Activated CD4-positive, alpha-beta T cell treated with anti-CD3 and anti-CD28 coated beads for 36 hours (primary cell): ENCODE measurements around the gene UVRAG. TPM values are rescaled to one million over a fixed set of nuclear protein-coding genes. Genes with fewer than 3 reads are reported as not detected.

Source experiments
- ATAC-seq: fragments of 200-7000 bp; cut with Tn5 transposase; one replicate; pipeline ENCODE4 v1.10.0; 2021; ENCODE audit warnings: mild to moderate bottlenecking, moderate library complexity
- CTCF ChIA-PET: fragments of 350-600 bp; sonication (Branson Sonifier 250); formaldehyde crosslinking; loops from one replicate; lab custom pipeline; 2021; ENCODE audit warnings: antibody characterized with exemption; lab: Charles Lee
- POLR2A ChIA-PET: fragments of 350-600 bp; sonication (Branson Sonifier 250); formaldehyde crosslinking; loops from one replicate; lab custom pipeline; 2021; ENCODE audit warnings: antibody characterized with exemption, inconsistent platforms; lab: Charles Lee
- DNase-seq: peaks from one replicate; pipeline ENCODE4 v3.0.0-alpha.2; 2020
- H3K27ac Mint-ChIP-seq: one replicate; pipeline ENCODE4 v1.8.0; 2021; ENCODE audit warnings: mixed read lengths
- H3K27me3 Mint-ChIP-seq: one replicate; pipeline ENCODE4 v1.8.0; 2021; ENCODE audit warnings: mixed read lengths
- H3K36me3 Mint-ChIP-seq: one replicate; pipeline ENCODE4 v1.8.0; 2021; ENCODE audit warnings: low read depth, mixed read lengths
- H3K4me1 Mint-ChIP-seq: one replicate; pipeline ENCODE4 v1.8.0; 2021; ENCODE audit warnings: mixed read lengths
- H3K4me3 Mint-ChIP-seq: one replicate; pipeline ENCODE4 v1.8.0; 2021; ENCODE audit warnings: mild to moderate bottlenecking, moderate library complexity, mixed read lengths
- H3K9me3 Mint-ChIP-seq: one replicate; pipeline ENCODE4 v1.8.0; 2021; ENCODE audit warnings: low read depth, mixed read lengths
- intact Hi-C, 2 experiments: fragments of 100-400 bp; cut with DNase I in 1 of 2; cut with micrococcal nuclease in 1 of 2; formaldehyde crosslinking; loops; one replicate each; pipeline versions ENCODE4 v1.14.2 to v1.15.1; 2022 to 2024; cut with DNase I, micrococcal nuclease
- total RNA-seq, 2 experiments: library from RNA; stranded (reverse); gene quantifications; one replicate each; pipeline ENCODE4 v1.2.3, GENCODE V29; 2021

UVRAG gene
- total RNA-seq, 2 experiments from 2014 or later: 11.4 to 13.4 TPM

DNA sequence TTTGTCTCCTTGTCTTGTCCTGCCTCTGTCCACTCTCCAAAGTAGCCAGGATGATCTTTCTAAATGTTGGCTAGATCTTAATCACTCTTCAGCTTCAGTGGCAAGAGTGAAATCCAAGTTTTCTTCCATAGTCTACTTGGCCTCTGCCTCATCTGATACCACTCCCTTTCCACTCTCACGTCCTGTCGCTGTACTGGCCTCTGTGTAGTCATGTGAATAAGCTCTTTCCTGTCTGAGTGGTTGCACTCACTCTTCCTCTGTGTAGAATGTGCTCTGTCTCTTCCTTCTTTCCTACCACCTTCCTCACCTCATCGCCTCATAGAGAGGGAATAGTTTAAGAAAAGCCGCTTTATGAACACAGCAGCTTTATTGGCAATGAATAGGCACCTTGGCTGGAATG, 304.8 kb downstream of the UVRAG start:
- POLR2A ChIA-PET: no interaction called here
- intact Hi-C loops: no loop called here
- H3K27ac Mint-ChIP-seq: no peak overlapping the region
- H3K4me3 Mint-ChIP-seq: no peak overlapping the region
- no peak for ATAC-seq
- peaks cover 11% of the 10 kb centered on the region for H3K36me3 Mint-ChIP-seq
- no peaks in the 10 kb centered on the region for H3K27me3 Mint-ChIP-seq
- no peak for DNase-seq
- no peaks in the 10 kb centered on the region for H3K4me1 Mint-ChIP-seq
- H3K9me3 Mint-ChIP-seq: no peaks in the 10 kb centered on the region
- CTCF ChIA-PET: no interaction called here

DNA sequence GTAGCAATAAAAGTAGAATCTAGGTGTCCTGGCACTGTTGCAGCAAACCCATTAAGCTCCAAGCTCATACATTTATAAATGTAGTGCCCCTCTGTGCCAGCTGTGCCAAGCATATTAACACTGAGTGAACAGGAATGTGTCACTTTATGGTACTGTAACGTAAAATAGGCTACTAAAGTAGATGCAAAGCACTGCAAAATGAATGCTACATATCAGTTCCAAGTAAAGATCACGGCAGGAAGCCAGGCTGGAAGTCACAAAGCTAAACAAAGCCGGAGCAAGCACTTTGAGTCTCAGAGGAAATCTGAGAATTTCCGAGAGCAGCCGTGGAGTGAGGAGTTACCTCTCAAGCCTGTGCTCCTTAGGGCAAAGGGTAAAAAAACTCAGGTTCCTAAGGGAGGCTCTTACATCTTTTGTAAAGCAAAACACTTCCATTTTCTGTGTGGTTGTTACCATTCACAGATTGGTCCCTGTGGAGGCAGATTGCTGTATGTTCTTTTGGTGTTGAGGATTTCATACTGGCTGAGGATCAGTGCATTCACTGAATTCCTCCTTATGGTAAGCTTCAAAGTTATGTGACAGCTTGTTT, 305.6 kb downstream of the UVRAG start:
- DNase-seq (no peak), ATAC-seq (no peak)
- CTCF ChIA-PET: interaction anchor here (0.7 to 1.1 kb wide), 4 partner anchors 8 to 228 kb away, joined by 3 read pairs; no protein-coding TSS in a partner anchor
- intact Hi-C loops: no loop called here
- H3K9me3 Mint-ChIP-seq: no peaks in the 10 kb centered on the region
- H3K36me3 Mint-ChIP-seq: peaks cover 9% of the 10 kb centered on the region
- H3K4me3 Mint-ChIP-seq: no peak overlapping the region
- POLR2A ChIA-PET: no interaction called here
- no peaks in the 10 kb centered on the region for H3K27me3 Mint-ChIP-seq
- H3K4me1 Mint-ChIP-seq: no peaks in the 10 kb centered on the region
- no peak overlapping the region for H3K27ac Mint-ChIP-seq

DNA sequence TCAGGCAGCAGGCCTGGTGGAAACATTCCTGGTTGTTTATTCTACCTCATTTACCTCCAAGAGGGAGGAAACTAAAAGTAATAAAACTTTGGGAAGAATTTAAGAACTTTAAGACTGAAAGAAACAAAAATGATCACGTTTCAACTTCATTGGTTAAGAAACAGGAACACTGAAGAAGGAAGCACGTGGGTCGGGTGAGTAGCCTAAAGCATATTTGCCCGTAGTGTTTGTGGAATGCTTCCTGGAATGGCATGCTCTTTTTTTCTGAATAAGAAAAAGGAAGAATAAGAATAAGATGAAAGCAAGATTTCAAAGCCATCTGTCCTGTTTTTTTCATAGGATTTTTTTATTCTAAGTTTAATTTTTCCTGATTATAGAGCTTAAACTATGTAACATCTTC, 308.2 kb downstream of the UVRAG start:
- H3K9me3 Mint-ChIP-seq: no peaks in the 10 kb centered on the region
- H3K27ac Mint-ChIP-seq: no peak overlapping the region
- CTCF ChIA-PET: no interaction called here
- no peaks in the 10 kb centered on the region for H3K27me3 Mint-ChIP-seq
- intact Hi-C loops: no loop called here
- no peaks in the 10 kb centered on the region for H3K4me1 Mint-ChIP-seq
- no peak for ATAC-seq
- no peak overlapping the region for H3K4me3 Mint-ChIP-seq
- H3K36me3 Mint-ChIP-seq: peaks cover 5% of the 10 kb centered on the region
- POLR2A ChIA-PET: no interaction called here
- DNase-seq: no peak

DNA sequence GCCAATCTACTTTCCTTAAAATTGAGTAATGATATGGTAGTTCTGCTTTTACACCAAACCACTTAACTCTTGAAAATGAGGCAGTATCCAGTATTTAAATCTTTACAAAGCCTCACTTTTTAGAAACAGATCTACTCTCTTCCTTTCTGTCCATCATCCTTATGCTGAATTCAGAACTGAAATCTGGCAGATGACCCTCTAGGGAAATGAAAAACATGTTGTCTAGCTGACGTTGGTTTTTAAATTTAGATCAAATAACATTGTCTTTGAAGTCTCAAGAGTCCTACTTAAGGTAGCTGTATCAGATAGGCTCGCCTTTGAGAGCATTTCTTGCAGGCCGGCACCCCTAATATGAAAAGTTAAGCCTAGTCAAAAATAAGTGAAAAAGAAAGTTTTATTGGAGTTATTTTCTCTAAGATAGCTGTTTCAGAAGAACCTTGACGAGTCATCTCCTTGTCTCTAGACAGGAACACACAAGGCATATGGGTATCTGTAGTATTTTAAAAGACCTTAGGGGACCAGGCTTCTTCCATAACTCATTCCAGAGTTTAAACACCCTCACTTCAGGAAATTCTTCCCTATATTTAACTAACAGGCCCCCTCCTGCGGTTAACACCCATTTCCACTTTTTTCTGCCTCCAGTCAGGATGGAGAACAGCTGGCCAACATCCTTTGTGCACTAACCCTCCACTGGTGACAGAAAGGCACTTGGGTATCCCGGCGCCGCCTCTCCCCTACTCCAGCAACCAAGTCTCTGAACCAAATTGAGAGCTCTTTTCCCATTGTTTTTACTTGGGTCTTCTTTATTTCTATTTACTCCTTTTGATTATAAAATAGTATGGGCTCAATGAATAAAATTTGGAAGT, 310.1 kb downstream of the UVRAG start:
- ATAC-seq (no peak), DNase-seq (no peak)
- CTCF ChIA-PET: interaction anchor here (0.6 to 1.0 kb wide), 3 partner anchors 27 to 337 kb away, joined by 3 to 4 read pairs (median 3); no protein-coding TSS in a partner anchor
- Mint-ChIP-seq H3K9me3 (no peaks in the 10 kb centered on the region), H3K36me3 (peaks cover 3% of the 10 kb centered on the region), H3K27ac (no peak overlapping the region), H3K4me3 (no peak overlapping the region), H3K4me1 (peaks cover 9% of the 10 kb centered on the region), H3K27me3 (no peaks in the 10 kb centered on the region)
- intact Hi-C loops: no loop called here
- POLR2A ChIA-PET: interaction anchor here (0.6 kb wide), 1 partner anchor 115 kb away, joined by 3 read pairs; no protein-coding TSS in a partner anchor

DNA sequence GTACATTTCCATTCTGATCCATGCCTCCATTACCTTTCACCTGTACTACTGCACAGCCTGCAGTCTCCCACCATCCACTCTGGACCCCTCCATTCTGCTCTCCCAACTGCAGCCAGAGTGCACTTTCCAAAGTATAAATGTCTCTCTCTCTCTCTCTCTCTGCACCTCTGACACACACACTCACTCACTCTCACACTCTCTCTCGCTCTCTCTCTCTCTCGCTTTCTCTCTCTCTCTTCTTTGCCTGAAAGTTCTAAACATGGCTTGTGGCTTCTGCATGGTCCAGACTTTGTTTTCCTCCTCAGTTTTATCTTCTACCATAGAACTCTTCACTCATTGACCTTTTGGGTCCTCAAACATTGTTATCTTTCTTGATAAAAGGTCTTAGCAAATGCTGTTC, 314.7 kb downstream of the UVRAG start:
- Mint-ChIP-seq H3K36me3 (peaks cover 5% of the 10 kb centered on the region), H3K4me1 (peaks cover 31% of the 10 kb centered on the region), H3K27me3 (no peaks in the 10 kb centered on the region), H3K27ac (no peak overlapping the region), H3K9me3 (no peaks in the 10 kb centered on the region), H3K4me3 (no peak overlapping the region)
- intact Hi-C loops: loop anchor here in 1 of 2 experiments (5.0 kb wide), 1 partner anchor 232 kb away; no protein-coding TSS in a partner anchor
- POLR2A ChIA-PET: no interaction called here
- CTCF ChIA-PET: interaction anchor here (0.5 to 1.1 kb wide), 2 partner anchors 22 to 1575 kb away, joined by 3 to 5 read pairs; no protein-coding TSS in a partner anchor
- DNase-seq (no peak), ATAC-seq (no peak)

DNA sequence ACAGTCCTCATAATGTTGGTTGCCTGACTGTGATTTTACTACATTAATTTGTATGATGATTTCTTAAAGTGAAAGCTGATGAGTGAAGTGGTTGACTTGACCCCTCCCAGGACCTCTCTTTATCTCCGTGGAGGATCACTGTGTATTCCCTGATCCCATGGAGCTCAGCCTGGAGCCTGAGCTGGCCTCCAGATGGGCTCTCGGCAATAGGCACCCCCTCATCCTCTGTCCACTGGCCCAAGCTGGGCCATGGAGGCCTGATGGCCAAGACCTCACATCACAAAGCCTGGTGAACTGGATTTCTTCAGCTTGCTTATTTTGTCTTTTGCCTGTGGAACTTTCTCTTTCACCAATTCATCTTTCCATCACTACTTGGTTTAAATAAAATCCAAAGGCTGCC, 316.1 kb downstream of the UVRAG start:
- POLR2A ChIA-PET: no interaction called here
- ATAC-seq: no peak
- H3K27ac Mint-ChIP-seq: no peak overlapping the region
- peaks cover 31% of the 10 kb centered on the region for H3K4me1 Mint-ChIP-seq
- H3K36me3 Mint-ChIP-seq: peaks cover 8% of the 10 kb centered on the region
- intact Hi-C loops: loop anchor here in 1 of 2 experiments (5.0 kb wide), 1 partner anchor 234 kb away; no protein-coding TSS in a partner anchor
- DNase-seq: no peak
- H3K4me3 Mint-ChIP-seq: no peak overlapping the region
- H3K9me3 Mint-ChIP-seq: no peaks in the 10 kb centered on the region
- CTCF ChIA-PET: interaction anchor here (0.6 to 3.0 kb wide), 5 partner anchors 10 to 326 kb away, joined by 3 to 17 read pairs (median 3); no protein-coding TSS in a partner anchor
- no peaks in the 10 kb centered on the region for H3K27me3 Mint-ChIP-seq

DNA sequence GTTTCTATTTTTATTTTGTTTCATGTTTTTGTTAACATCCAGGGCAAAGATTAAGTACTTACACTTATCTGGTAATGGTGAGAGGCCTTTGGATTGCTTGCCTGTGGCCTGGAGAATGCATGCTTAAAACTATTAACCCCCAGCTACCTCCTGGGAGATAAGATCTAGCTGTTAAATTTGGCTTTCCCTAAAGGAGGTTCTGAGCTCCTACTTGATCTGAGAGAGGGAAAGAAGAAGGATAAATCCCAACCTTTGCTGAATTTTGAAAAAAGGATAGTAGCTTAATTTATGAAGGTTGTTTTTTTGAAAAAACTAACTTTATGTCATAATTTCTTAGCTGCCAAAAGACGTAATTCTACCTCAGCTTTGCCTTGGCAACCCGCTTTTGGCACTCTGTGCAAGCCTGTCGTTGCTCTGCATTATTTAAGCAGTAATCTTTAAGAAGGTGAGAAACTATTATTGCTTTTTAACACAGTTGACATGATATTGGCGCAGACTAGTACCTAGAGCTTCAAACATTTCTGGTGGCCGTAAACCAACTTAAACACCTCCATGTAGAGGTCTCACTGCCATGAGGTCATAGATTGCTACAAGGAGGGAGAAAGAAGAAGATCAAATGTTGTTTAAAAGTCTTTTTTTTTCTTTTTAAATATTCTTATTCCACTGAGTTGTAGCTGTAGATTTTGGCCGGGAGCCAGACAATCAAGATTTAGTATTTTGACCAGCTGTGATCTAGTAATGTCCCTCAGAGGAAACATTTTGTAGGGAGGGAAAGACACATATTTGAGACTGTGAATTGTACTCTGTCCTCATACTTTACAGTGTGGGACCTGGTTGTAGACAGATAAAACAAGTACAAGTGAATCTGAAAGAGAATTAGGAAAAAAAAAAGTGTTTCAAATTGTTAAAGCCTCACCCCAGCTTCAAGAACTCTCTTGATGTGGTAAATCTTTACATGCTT, 316.9 kb downstream of the UVRAG start:
- DNase-seq (no peak), ATAC-seq (peak; percentile 78)
- intact Hi-C loops: loop anchor here in 1 of 2 experiments (5.0 kb wide), 1 partner anchor 235 kb away; no protein-coding TSS in a partner anchor
- no peaks in the 10 kb centered on the region for H3K9me3 Mint-ChIP-seq
- peaks cover 31% of the 10 kb centered on the region for H3K4me1 Mint-ChIP-seq
- POLR2A ChIA-PET: interaction anchor here (0.7 kb wide), 2 partner anchors 18 to 300 kb away, joined by 3 read pairs; no protein-coding TSS in a partner anchor
- no peak overlapping the region for H3K27ac Mint-ChIP-seq
- peaks cover 8% of the 10 kb centered on the region for H3K36me3 Mint-ChIP-seq
- H3K27me3 Mint-ChIP-seq: no peaks in the 10 kb centered on the region
- CTCF ChIA-PET: interaction anchor here (0.6 to 3.0 kb wide), 5 partner anchors 9 to 327 kb away, joined by 3 to 17 read pairs (median 3); no protein-coding TSS in a partner anchor
- no peak overlapping the region for H3K4me3 Mint-ChIP-seq

DNA sequence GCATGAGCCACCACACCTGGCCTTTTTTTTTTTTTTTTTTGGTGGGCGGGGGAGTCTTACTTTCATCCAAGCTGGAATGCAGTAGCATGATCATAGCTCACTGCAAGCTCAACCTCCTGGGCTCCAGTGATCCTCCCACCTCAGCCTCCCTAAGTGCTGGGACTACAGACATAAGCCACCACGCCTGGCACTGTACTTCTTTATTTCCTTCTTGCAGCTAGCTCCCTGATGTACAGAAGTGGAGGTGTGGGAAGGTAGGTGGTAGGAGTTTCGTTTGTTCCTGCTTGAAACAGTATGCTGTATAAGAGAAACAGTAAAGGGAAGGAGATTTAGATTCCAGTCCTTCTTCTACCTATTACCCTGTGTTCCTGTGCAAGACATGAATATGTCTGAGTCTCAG, 319.2 kb downstream of the UVRAG start:
- DNase-seq: no peak
- ChIA-PET POLR2A (no interaction called here), CTCF (interaction anchor here (1.1 to 2.0 kb wide), 2 partner anchors 18 to 238 kb away, joined by 3 to 9 read pairs; no protein-coding TSS in a partner anchor)
- H3K27ac Mint-ChIP-seq: no peak overlapping the region
- H3K27me3 Mint-ChIP-seq: no peaks in the 10 kb centered on the region
- peaks cover 31% of the 10 kb centered on the region for H3K4me1 Mint-ChIP-seq
- H3K36me3 Mint-ChIP-seq: peaks cover 6% of the 10 kb centered on the region
- intact Hi-C loops: loop anchor here in 1 of 2 experiments (5.0 kb wide), 1 partner anchor 237 kb away; no protein-coding TSS in a partner anchor
- ATAC-seq: no peak
- no peak overlapping the region for H3K4me3 Mint-ChIP-seq
- no peaks in the 10 kb centered on the region for H3K9me3 Mint-ChIP-seq

DNA sequence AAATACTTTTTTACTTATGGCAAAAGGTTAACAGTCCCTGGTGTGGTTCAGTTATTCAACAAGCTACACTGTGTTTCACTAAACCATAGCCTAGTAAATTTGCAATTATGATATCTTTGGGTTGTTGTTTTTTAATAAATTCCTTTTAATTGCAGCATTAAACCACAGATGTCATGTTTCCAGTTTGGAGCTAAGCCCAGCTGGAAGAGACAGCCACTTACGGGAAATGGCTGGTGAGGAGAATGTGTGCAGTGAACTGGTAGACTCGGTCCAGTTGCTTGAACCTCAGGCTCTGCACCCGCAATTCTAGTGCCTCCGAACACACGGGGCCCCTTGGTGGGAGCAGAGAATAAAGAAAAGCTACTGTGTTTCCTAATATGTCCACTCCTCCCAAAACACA, 320.5 kb downstream of the UVRAG start:
- H3K9me3 Mint-ChIP-seq: no peaks in the 10 kb centered on the region
- no peaks in the 10 kb centered on the region for H3K27me3 Mint-ChIP-seq
- POLR2A ChIA-PET: no interaction called here
- peaks cover 6% of the 10 kb centered on the region for H3K36me3 Mint-ChIP-seq
- CTCF ChIA-PET: interaction anchor here (0.9 to 2.0 kb wide), 2 partner anchors 17 to 141 kb away, joined by 5 to 9 read pairs; no protein-coding TSS in a partner anchor
- no peak overlapping the region for H3K4me3 Mint-ChIP-seq
- no peak for ATAC-seq
- intact Hi-C loops: no loop called here
- peaks cover 22% of the 10 kb centered on the region for H3K4me1 Mint-ChIP-seq
- H3K27ac Mint-ChIP-seq: no peak overlapping the region
- DNase-seq: no peak

DNA sequence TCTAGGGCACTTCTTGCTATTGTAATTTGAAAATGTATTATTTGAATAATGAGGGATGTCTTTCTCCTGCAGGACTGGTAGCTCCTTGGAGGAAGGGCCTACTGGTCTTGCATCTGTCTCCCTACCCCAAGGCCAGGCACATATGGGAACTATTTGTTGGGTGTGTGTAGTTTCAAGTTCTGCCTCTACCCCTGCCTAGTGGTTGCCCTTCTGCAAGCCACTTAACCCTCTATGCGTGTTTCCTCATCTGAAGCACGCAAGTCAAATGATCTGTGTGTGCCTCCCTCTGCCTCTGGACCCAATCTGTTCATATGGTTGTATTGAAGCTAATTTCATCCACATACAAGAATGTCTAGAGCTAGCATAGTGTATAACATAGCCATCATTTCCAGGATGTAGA, 324.3 kb downstream of the UVRAG start:
- ATAC-seq: no peak

More for the DNA sequence above, 324.3 kb downstream of the UVRAG start:
- Mint-ChIP-seq H3K27ac (no peak overlapping the region), H3K9me3 (no peaks in the 10 kb centered on the region), H3K36me3 (peaks cover 14% of the 10 kb centered on the region), H3K4me3 (no peak overlapping the region), H3K4me1 (no peaks in the 10 kb centered on the region), H3K27me3 (no peaks in the 10 kb centered on the region)
- DNase-seq: no peak
- POLR2A ChIA-PET: no interaction called here
- CTCF ChIA-PET: interaction anchor here (2.6 kb wide), 1 partner anchor 13 kb away, joined by 13 read pairs; no protein-coding TSS in a partner anchor
- intact Hi-C loops: no loop called here
